Measurements from ENCODE around the gene SLC35F2.
"Not testable (repeated sequence)": the region's sequence is repeated elsewhere in the genome, so short reads cannot be mapped to it uniquely, and the experiment has no call there.

SLC35F2 gene

DNA sequence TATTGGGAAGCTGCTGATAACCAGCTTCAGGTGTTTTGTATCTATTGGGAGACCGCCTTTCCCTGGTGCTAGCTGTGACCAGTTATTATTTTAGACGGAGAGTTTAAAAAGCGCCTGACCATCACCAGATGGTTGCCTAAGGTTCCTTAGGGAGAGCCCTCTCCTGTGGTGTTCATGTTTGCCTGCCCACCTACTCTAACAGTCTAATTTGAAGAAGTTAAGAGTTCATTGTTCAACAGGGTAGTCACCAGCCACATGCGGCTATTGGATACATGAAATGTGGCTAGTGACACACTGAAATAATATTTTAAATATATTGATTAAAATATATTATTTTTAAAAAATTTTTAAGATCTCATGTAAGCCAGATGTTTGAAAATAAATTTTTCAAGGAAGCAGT lies 75.5 kb downstream of the SLC35F2 start:
- no peak for DNase-seq

- no peak for DNase-seq
Observed at GRCh38 chr11:107780775-107781174, 77.8 kb downstream of the SLC35F2 start.

DNA sequence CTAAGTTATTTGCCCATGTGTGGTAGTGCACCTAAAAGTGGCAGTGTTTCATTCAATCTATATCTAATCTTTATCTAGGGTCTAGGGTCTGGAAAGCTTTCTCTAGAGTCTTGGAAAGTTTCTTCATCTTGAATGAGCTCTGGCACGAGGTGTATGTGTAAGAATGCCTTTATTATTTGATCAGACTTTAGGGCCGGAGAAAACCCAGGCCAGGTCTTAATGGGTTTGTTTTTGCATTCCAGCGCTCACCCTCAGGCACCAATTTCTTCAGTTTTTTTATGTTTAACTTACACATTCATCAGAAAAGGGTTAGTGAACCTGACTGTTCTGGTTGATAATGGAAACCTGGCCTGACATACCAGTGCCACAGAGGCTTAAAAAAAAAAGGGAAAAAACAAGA lies 78.5 kb downstream of the SLC35F2 start:
- DNase-seq, result no peak

DNA sequence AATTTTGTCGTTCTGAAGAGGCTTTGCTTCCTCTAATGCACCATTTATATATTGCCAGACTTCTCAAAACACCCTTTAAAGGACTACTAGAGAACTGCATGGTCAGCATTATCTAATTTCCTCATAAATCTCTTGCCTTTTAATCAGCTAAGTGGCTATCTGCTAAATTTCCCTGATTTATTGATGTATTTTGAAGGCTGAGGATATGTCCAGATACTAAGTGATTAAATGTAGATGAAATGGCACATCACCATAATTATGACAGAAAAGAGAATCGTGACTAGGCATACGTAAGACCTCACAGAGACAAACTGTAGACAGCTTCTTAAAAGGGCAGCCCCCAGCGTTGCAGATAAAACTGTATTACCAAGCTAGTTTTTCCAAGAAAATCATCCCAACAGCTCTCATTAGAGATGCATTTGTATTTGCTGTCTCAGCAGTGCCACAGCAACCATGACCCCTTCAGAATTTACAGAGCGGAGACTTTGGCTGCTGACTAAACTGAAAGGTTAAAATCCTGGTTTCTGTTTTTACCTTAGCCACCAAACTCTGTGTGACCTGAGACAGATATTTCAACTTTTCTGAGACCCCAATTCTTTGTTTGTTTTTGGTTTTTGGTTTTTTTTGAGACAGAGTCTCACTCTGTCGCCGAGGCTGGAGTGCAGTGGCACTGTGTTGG lies 79.6 kb downstream of the SLC35F2 start:
- no peak for DNase-seq

- DNase-seq, result no peak
Observed at GRCh38 chr11:107777110-107777509, 81.5 kb downstream of the SLC35F2 start.

- no peak for DNase-seq
Observed at GRCh38 chr11:107776062-107776461, 82.5 kb downstream of the SLC35F2 start.

DNA sequence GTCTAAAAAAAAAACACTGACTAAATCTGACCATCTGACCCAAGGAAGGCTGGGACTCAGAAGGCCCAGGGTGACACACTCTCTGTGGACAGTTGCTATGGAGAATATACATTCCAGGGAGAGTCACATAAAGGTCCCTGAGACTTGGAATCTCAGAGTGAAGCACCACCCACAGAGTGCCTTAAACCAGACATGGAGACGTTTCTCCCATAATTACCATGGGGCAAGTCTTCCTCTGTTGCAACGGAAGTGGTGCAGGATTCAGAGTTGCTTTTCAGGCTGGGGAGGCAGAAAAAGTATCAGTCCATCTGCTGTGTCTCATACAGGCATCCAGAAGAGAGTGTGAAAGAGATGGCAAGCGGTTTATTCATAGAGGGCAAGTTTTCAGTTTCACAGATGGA lies 88.0 kb downstream of the SLC35F2 start:
- DNase-seq, result no peak

- DNase-seq, result no peak
Observed at GRCh38 chr11:107769189-107769588, 89.4 kb downstream of the SLC35F2 start.

DNA sequence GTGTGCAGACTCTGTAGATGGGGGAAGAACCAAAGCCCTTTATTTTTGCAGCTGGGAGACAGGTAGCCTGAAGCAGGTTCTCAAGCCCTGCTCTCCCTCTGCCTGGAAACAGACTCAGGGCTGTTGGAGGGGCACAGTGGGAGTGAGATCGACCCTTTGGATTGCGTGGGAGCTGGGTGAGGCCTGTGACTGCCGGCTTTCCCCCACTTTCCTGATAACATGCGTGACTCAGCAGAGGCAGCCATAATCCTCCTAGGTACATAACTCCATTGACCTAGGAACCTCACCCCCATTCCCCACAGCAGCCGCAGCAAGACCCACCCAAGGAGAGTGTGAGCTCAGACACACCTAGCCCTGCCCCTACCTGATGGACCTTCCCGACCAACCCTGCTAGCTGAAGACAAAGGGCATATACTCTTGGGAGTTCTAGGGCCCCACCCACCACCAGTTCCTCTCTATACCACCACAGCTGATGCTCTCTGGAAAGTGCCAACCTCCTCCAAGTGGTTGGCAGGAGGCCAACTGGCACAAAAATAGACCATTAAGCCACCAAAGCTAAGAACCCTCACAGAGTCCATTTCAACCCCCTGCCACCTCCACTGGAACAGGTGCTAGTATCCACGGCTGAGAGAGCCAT lies 99.8 kb downstream of the SLC35F2 start:
- DNase-seq, result not testable (repeated sequence)

DNA sequence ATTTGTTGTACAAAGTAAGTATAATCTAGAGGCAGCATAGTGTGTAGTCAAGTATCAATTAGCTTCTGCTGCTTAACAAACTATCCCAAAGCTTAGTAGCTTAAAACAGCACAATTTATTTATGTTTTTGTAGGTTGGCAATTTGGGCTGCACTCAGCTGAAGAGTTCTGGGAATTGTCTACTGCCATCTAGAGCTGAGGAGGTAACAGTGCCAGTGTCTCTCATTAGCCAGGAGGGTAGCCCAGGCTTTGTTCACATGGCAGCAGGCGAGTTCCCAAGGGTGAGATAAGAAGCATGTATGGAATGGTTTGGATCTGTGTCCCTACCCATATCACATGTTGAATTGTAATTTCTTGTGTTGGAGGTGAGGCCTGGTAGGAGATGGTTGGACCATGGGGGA lies 100.9 kb downstream of the SLC35F2 start:
- DNase-seq, result no peak

GRCh38 chr11:107756553-107756952 lies 102.0 kb downstream of the SLC35F2 start:
- DNase-seq, result no peak

GRCh38 chr11:107752949-107753822 lies 105.4 kb downstream of the SLC35F2 start:
- DNase-seq, result no peak

GRCh38 chr11:107752508-107752907 lies 106.1 kb downstream of the SLC35F2 start:
- no peak for DNase-seq

GRCh38 chr11:107751082-107751481 lies 107.5 kb downstream of the SLC35F2 start:
- DNase-seq, result no peak

GRCh38 chr11:107750313-107750712 lies 108.3 kb downstream of the SLC35F2 start:
- DNase-seq, result no peak

DNA sequence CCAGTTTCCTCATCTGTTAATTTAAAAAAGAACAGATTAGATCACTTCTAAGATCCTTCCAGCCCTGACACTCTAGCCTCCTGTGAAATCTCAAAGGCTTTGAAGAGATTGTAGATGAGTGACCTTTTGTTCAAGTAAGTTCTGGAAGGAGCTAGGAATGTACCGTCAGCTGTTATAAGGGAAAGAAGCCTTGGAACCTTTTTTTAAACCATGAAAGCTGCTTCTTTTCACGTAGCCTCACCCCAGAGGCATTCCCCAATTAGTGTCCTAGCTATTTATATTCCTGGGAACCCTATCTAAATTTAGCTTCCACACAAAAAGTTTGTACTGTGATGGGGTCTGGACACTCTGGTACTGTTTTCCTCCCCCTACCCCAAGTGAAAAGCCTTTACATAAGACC lies 111.0 kb downstream of the SLC35F2 start:
- DNase-seq, result no peak

- no peak for DNase-seq
Observed at GRCh38 chr11:107744736-107745135, 113.9 kb downstream of the SLC35F2 start.

- DNase-seq, result no peak
Observed at GRCh38 chr11:107743191-107743590, 115.4 kb downstream of the SLC35F2 start.

DNA sequence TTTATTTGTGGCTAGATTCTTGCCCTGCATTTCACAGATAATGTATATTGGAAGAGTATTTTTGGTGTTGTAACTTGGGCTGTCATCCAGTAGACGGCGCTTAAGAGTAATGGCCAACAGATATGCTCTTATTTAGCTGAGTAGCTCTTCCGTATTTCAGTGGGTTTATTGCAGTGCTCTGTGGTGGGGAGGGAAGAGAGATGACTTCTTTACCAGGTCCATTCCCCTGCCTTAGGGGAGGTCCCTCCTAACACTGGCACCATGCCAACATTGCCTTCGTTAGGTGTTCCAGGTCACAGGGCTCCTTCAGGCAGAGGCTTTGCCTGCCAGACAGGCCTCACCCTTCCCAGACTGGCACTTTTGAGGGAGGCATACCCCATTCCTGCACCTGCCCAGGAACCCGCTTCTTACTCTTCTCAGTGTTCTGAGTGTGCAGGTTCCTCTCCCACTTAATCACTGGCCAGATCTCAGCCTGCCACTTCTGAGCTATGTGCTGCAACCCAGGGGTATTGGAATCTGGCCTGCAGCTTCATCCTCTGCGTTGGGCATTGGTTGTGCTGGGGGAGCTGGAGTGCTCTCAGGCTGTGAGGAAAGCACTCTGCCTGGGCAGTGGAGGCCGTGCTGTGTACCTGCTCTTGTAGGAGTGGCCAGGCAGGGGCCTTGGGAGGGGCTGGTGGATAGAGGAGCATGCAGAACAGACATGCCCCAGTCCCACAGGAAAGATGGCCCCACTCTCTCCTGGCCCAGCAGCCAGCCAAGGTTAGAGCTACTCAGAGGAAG lies 117.4 kb downstream of the SLC35F2 start:
- no peak for DNase-seq

All from NCI-H1930 (cell line).